ENCODE measurements around the gene PSAT1.

The PSAT1 gene

DNA sequence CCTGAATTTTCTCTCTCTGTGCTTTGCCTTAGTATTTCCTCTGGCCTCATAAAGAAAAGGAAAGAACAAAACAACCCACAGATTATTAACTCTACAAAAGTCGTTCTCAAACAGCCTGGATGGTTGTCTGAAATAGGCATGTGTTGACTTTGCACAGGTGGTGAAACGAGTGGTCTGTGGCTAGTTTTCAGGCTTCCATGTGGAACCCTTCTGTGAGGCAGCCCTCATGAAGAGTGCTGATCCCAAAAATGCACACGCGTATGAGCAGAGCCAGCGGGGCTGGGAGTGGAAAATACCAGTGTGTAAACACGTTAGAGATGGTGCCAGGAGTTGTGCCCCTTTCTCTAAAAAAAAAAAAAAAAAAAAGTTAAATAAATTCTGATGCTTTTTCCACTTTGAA lies 4.9 kb upstream of the PSAT1 start:
- DNase-seq (ENCODE audit: low read depth) = no peak
- H3K4me3 ChIP-seq (ENCODE audit: low read depth, low read length) = no peak overlapping the region
- TF ChIP-seq, protein P1, sequence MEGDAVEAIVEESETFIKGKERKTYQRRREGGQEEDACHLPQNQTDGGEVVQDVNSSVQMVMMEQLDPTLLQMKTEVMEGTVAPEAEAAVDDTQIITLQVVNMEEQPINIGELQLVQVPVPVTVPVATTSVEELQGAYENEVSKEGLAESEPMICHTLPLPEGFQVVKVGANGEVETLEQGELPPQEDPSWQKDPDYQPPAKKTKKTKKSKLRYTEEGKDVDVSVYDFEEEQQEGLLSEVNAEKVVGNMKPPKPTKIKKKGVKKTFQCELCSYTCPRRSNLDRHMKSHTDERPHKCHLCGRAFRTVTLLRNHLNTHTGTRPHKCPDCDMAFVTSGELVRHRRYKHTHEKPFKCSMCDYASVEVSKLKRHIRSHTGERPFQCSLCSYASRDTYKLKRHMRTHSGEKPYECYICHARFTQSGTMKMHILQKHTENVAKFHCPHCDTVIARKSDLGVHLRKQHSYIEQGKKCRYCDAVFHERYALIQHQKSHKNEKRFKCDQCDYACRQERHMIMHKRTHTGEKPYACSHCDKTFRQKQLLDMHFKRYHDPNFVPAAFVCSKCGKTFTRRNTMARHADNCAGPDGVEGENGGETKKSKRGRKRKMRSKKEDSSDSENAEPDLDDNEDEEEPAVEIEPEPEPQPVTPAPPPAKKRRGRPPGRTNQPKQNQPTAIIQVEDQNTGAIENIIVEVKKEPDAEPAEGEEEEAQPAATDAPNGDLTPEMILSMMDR (IDR thresholded peaks at IDR 0.05; ENCODE audit: low read depth, low read length, missing control alignments) = no peak

DNA sequence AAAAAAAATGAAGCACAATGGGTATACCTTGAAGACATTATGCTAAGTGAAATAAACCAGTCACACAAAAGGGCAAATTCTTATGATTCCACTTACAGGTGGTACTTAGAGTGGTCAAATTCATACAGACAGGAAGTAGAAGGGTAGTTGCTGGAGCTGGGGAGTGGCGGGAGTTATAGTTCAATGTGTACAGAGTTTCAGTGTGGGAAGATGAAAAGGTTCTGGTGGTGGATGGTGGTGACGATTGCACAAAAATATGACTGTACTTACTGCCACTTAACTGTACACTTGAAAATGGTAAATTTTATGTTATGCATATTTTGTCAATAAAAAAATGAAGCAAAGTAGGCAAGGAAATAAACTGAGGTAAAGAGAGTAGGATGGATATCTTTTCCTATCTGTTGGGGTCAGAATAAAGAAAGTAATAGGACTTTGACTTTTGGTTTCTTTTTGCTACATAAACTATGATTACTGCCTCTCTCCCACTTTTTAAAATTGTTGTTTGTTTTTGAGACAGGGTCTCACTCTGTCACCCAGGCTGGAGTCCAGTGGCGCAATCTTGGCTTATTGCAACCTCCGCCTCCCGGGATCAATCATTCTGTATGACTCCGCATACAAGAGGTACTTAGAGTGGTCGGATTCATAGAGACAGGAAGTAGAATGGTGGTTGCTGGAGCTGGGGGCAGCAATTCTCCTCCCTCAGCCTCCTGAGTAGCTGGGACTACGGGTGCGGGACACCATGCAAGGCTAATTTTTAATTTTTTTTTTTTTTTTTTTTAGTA lies 4.0 kb upstream of the PSAT1 start:
- no peak for DNase-seq (ENCODE audit: low read depth)
- no peak overlapping the region for H3K4me3 ChIP-seq (ENCODE audit: low read depth, low read length)
- TF ChIP-seq, protein P1 (IDR thresholded peaks at IDR 0.05; ENCODE audit: low read depth, low read length, missing control alignments) = no peak

DNA sequence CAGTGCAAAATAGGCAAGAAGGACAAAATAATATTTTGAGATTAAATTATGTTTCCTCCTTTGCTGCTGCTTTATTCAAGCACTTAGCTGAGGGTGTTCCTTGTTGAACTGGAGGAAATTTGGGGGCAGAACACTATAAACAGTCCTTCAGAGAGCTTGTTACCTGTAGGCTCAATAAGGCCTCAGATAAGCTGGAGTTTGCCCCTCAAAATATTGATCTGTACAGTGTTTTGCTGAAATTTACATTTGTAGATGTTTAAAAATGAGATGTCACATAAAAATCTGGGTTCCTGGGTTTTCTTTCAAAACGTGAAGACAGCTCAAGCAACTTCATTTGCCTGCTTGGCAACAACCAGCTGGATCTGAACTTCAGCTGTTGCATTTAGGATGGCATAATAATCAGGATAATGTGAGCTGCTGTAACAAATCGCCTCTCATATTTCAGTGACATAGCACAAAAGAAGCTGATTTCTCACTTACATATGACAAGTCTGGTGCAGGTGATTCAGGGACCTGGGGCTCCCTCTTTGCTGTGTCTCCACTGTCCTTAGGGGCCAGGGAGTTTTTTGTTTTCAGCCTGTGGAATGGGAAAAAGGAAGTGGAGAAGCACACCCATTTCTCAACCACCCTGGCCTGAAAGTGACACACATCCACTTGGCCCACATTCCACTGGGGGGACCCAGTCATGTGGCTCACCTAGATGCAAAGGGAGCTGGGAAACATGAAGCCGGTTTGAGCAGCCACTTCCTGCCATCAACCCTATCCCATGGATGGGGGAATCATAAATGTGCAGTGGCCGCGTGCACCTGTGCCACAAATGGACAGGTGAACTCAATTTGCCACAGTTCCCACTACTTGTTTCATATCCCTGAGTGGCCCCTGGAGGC lies 2.4 kb upstream of the PSAT1 start:
- H3K4me3 ChIP-seq (ENCODE audit: low read depth, low read length) = no peak overlapping the region
- TF ChIP-seq, protein P1 (IDR thresholded peaks at IDR 0.05; ENCODE audit: low read depth, low read length, missing control alignments) = no peak
- no peak for DNase-seq (ENCODE audit: low read depth)

DNA sequence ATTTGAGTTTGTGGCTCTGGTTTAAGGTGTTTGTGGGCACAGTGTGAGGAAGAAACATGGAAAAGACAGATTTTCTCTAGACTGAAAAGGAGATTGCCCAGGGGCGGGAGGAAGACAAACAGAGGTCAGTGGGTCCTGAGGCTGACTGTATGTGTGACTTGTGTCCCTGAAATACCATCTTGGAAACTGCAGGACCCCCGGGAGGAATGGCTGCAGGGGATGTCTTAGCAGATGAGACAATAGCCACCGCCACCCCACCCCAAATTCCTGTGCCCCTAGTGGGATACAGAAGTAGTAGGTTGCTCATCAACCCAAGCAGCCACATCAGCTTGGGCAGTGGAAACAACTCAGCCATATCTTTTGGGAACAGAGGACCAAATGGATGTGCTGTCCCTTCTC lies 1.7 kb upstream of the PSAT1 start:
- TF ChIP-seq, protein P1 (IDR thresholded peaks at IDR 0.05; ENCODE audit: low read depth, low read length, missing control alignments) = no peak
- no peak overlapping the region for H3K4me3 ChIP-seq (ENCODE audit: low read depth, low read length)
- DNase-seq (ENCODE audit: low read depth) = no peak

DNA sequence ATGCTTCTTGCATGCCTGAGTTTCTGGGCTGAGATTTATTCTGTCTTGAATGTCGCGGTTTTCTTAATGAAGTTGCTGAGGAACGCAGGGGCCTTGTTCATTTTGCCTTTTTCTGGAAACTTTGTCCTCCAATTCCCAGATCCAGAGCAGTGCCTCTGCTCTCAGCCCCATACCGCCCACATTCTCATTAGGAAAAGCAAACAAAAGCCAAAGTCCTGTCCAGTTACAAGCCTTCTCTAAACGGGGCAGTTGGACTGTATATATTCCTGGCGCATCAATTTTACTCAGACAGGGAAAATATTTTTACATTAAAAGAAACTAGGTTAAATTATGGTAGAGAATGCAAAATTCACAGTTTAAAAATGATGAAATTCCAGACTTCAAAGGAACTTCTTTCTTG lies 1.2 kb upstream of the PSAT1 start:
- TF ChIP-seq, protein P1 (IDR thresholded peaks at IDR 0.05; ENCODE audit: low read depth, low read length, missing control alignments) = no peak
- DNase-seq (ENCODE audit: low read depth) = no peak
- no peak overlapping the region for H3K4me3 ChIP-seq (ENCODE audit: low read depth, low read length)

DNA sequence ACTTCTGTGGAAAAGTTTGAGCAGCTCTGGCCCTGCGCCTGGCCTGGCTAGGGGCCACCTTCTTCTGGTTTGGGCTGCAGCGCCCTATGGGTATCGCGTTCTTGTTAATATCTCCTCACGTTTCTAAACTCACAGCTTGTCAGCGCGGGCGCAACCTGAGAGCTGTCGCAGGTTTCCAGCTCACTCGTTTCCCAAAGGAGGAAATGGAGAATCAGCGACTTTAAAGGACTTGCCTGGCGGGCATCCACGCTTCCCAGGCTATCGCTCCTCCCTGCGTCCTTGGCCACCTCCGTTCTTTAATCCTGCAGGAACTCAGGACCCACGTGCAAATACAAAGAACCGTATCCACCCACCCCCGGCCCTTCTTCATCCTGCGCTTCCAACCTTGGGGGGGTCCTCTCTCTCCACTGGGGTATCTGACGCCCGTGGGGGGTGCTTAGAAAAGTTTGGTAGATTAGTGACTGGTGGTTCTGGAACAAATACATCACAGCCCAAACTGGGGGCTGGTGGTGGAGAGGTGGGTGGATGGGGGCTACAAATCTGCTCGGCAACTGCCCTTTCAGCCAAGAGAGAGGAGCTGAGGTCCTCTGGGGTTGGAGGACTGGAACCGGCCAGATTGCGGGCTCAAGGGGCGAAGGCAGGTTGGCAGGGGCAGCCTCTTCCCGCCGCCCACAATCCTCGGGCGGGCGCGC lies 578 bp upstream of the PSAT1 start:
- peak overlapping the region; percentile 89 for H3K4me3 ChIP-seq (ENCODE audit: low read depth, low read length)
- TF ChIP-seq, protein P1 (IDR thresholded peaks at IDR 0.05; ENCODE audit: low read depth, low read length, missing control alignments) = no peak
- DNase-seq (ENCODE audit: low read depth) = no peak
